Measurements from ENCODE around the gene PCDHGA8.

PCDHGA8 gene

DNA sequence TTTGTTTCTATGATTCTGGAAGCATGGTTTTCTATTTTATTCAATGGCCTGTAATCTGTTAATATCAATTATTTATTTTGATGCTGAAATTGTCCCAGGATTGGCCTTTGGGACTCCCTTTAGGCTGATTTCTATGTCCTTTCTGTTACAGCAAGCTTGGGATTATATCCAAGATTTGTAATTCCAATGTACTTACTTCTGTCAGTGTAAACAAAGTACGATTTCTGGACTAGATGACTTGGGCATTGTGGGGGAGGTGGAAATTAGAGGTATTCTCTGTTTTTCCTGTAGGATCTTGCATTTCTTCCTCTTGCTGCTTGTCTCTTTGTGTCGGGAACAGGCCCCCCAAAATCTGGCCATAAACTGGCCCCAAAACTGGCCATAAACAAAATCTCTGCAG, 41.6 kb downstream of the PCDHGA8 start:
- DNase-seq (ENCODE audit: low read depth): no peak

GRCh38 chr5:141437221-141437620, 44.8 kb downstream of the PCDHGA8 start:
- DNase-seq (ENCODE audit: low read depth): no peak

- DNase-seq (ENCODE audit: low read depth): no peak
Observed at GRCh38 chr5:141439411-141440141, 47.1 kb downstream of the PCDHGA8 start.

GRCh38 chr5:141440341-141440740, 47.9 kb downstream of the PCDHGA8 start:
- DNase-seq (ENCODE audit: low read depth): no peak

GRCh38 chr5:141441571-141442170, 49.2 kb downstream of the PCDHGA8 start:
- no peak for DNase-seq (ENCODE audit: low read depth)

All from stimulated activated CD8-positive, alpha-beta memory T cell treated with anti-CD3 and anti-CD28 coated beads, Interleukin-15, amount 100 ng/mL, for 24 hours (primary cell).